Lower leg skin (tissue), 4 donors: Measurements from ENCODE around the gene INTS6. TPM values are rescaled to one million over a fixed set of nuclear protein-coding genes. Genes with fewer than 3 reads are reported as not detected.

Experiments
- DNase-seq, 2 donors: peaks; one replicate each; pipeline ENCODE4 v3.0.0-alpha.2; 2019; ENCODE audit warnings: low spot score in 2 of 2
- H3K4me3 ChIP-seq: fragments of 200-600 bp; sonication (generic); 2 replicates; pipeline ENCODE4 v1.5.1; 2017; ENCODE audit warnings: mild to moderate bottlenecking, low read depth; ENCODE audit not compliant: poor library complexity, severe bottlenecking
- POLR2A ChIP-seq, 2 donors: fragments of 450-650 bp; IDR thresholded peaks; one replicate each; pipeline ENCODE4 v1.6.1; 2016 to 2017; ENCODE audit warnings: antibody characterized with exemption in 2 of 2, mild to moderate bottlenecking in 1 of 2, moderate library complexity in 1 of 2
- WGBS, 2 donors: methylation state at CpG; one replicate each; pipeline ENCODE4 v1.1.5; 2018; 5-methylcytosine and 5-hydroxymethylcytosine counted together
- intact Hi-C: fragments of 100-400 bp; cut with DNase I; formaldehyde crosslinking; loops from one replicate; pipeline ENCODE4 v1.15.0; 2023; ENCODE audit warnings: low total_unique reads
- total RNA-seq, 4 donors: library from RNA; depleted of rRNA; stranded (reverse); fragments of >200 nt; gene quantifications; one replicate each; pipeline ENCODE4 v1.1.0, GENCODE V29; 2016
- TF ChIP-seq, protein P1 (sequence below), 3 donors: fragments of 450-650 bp; IDR thresholded peaks; one replicate each; pipeline ENCODE4 v1.5.1; 2016; ENCODE audit warnings: antibody characterized with exemption in 3 of 3, mild to moderate bottlenecking in 3 of 3, moderate library complexity in 2 of 3

Gene INTS6, protein sequence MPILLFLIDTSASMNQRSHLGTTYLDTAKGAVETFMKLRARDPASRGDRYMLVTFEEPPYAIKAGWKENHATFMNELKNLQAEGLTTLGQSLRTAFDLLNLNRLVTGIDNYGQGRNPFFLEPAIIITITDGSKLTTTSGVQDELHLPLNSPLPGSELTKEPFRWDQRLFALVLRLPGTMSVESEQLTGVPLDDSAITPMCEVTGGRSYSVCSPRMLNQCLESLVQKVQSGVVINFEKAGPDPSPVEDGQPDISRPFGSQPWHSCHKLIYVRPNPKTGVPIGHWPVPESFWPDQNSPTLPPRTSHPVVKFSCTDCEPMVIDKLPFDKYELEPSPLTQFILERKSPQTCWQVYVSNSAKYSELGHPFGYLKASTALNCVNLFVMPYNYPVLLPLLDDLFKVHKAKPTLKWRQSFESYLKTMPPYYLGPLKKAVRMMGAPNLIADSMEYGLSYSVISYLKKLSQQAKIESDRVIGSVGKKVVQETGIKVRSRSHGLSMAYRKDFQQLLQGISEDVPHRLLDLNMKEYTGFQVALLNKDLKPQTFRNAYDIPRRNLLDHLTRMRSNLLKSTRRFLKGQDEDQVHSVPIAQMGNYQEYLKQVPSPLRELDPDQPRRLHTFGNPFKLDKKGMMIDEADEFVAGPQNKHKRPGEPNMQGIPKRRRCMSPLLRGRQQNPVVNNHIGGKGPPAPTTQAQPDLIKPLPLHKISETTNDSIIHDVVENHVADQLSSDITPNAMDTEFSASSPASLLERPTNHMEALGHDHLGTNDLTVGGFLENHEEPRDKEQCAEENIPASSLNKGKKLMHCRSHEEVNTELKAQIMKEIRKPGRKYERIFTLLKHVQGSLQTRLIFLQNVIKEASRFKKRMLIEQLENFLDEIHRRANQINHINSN
- 10 to 100 TPM; 35.2 to 48.6 (median 41.3) TPM for total RNA-seq

DNA sequence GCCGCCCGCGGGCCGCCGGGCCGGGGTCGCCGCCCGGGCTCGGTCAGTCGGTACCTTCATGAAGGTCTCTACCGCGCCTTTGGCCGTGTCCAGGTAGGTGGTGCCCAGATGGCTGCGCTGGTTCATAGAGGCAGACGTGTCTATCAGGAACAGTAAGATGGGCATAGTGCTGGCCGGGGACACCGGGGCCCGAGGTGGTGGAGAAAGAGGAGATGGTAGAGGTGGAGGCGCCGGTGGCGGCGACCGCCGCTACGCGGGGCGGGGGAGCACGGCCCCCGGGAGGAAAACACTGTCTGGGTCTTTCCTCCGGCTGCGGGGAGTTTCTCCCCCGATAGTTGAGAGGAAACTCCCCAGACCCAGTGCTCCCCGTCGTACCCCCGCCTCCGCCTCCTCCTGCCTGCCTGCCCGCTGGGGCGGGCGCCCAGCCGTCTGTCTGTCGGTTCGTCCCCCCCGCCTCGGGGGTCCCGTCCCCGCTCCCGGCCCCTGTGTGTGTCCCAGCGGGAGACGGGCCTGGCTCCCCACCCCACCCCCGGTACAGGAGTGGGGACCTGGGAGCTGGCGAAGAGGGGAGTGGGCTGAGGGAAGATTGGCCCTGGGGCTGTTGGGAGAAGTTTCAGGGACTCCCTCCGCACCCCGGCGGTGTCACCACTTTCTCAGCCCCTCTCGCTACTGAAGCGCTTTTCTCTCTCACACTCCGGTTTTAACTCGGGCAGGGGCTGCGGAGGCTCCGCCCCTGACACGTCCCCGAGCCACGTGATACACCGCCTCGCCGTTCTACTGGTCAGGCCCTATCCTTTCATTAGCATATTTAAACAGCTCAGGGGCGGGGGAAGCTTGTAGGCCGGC is at the start of gene INTS6:
INTS6 (minus strand) TSS at position 676 of the 846 bp plus-strand sequence; CDS start at position 165, 511 bp downstream.
- H3K4me3 ChIP-seq: peak within 1 kb of the TSS; percentile 98
- TF ChIP-seq POLR2A (IDR thresholded peaks at IDR 0.05): peak in 1 of 2 donors; percentile 98
- TF ChIP-seq, protein P1, sequence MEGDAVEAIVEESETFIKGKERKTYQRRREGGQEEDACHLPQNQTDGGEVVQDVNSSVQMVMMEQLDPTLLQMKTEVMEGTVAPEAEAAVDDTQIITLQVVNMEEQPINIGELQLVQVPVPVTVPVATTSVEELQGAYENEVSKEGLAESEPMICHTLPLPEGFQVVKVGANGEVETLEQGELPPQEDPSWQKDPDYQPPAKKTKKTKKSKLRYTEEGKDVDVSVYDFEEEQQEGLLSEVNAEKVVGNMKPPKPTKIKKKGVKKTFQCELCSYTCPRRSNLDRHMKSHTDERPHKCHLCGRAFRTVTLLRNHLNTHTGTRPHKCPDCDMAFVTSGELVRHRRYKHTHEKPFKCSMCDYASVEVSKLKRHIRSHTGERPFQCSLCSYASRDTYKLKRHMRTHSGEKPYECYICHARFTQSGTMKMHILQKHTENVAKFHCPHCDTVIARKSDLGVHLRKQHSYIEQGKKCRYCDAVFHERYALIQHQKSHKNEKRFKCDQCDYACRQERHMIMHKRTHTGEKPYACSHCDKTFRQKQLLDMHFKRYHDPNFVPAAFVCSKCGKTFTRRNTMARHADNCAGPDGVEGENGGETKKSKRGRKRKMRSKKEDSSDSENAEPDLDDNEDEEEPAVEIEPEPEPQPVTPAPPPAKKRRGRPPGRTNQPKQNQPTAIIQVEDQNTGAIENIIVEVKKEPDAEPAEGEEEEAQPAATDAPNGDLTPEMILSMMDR (IDR thresholded peaks at IDR 0.05): no peak
- 1% methylated on average over 48 to 54 of the region's 69 CpGs for WGBS, 2 donors
- peak; percentile 100 for DNase-seq
- intact Hi-C loops: loop anchor here (5.0 to 10.0 kb wide), 2 partner anchors 132 to 330 kb away; partner anchors contain the start of gene WDFY2

DNA sequence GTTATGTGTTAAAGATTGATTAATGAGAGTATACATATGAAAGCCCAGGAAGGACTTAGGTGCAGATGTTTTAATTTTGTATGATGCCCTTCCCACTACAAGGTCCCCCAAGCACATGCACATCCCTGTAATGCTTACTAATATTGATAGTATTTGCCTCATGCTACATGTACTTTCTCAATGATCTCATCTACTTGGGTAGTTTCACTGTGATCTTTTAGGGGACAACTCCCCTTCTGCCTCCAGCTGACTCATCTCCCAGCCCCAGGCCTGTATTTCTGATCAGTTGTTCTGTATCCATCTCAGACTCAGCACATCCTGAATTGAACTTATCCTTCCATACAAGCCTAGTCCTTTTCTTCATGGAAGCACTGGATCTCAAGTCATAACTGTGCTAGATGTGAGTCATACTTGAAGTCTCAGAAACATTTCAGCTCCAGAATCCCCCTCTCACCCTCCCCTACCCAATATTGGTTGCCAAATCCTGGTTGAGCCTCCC is 49.4 kb upstream of the INTS6 start:
- DNase-seq: no peak
- TF ChIP-seq, protein P1 (IDR thresholded peaks at IDR 0.05): no peak
- no peak for TF ChIP-seq POLR2A (IDR thresholded peaks at IDR 0.05)
- no peak overlapping the region for H3K4me3 ChIP-seq
- intact Hi-C loops: no loop called here

DNA sequence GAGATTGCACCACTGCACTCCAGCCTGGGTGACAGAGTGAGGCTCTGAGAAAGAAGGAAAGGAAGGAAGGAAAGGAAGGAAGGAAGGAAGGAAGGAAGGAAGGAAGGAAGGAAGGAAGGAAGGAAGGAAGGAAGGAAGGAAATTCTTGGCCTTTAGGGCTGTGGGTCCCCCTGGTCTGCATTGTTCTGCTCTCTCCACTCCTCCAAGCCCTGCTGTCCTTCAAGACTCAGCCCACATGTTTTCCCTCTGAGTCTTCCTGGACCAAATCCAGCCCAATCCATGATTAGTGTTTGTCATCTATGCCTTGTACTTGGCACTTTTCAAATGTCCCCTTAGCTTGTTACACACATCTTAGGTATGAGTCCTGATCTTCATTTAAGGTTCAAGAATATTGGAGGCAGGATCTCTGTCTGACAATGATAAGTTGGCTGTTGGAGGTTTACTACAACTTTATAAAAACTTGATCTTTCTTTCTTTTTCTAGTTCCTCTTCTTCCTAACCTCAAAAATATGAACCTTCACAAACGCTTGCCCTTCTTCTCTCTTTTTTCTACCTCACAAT is 48.8 kb upstream of the INTS6 start:
- intact Hi-C loops: no loop called here
- H3K4me3 ChIP-seq: no peak overlapping the region
- no peak for DNase-seq
- WGBS, 2 donors: 68 to 91% methylated on average over 1 of the region's 1 CpG
- TF ChIP-seq, protein P1 (IDR thresholded peaks at IDR 0.05): no peak
- no peak for TF ChIP-seq POLR2A (IDR thresholded peaks at IDR 0.05)

DNA sequence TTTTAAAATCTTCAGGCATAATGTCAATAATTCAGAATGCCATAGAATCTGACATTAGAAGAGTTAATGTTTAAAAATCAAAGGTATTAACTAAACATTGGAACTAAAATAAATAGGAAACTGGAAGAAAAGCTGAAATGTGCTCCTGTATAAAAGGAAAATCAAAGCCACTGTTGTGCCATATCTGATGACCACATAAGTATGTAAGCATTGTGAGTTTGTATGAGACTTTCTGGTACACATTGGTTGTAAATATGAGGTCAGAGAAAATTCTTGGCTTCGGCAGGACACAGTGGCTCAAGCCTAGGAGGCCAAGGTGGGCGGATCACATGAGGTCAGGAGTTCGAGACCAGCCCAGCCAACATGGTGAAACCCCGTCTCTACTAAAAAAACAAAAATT is 48.3 kb upstream of the INTS6 start:
- H3K4me3 ChIP-seq: no peak overlapping the region
- intact Hi-C loops: no loop called here
- 87 to 92% methylated on average over 4 of the region's 4 CpGs for WGBS, 2 donors
- TF ChIP-seq, protein P1 (IDR thresholded peaks at IDR 0.05): no peak
- no peak for TF ChIP-seq POLR2A (IDR thresholded peaks at IDR 0.05)
- DNase-seq: no peak

DNA sequence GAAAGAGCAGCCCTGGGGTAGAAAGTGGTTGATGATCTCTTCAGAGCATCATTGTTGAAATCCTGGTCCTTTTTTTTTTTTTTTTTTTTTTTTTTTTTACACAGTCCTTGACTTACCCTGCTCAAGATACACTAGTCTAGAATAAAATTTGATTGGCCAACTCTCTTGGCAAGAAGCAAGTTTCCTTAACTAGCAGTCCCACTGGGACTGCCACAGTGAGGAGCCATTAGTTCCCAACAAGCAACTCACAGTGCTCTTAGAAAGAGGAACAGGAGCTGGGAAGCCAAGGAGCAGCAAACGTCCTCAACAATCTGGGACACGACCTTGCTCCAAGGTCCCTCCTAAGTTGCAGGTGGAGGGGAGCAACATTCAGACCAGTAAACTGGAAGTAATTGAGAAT is 47.9 kb upstream of the INTS6 start:
- intact Hi-C loops: no loop called here
- 56 to 64% methylated on average over 2 of the region's 2 CpGs for WGBS, 2 donors
- TF ChIP-seq POLR2A (IDR thresholded peaks at IDR 0.05): no peak
- TF ChIP-seq, protein P1 (IDR thresholded peaks at IDR 0.05): no peak
- no peak for DNase-seq
- H3K4me3 ChIP-seq: no peak overlapping the region
